Large intestine (tissue), 3 donors: ENCODE measurements around the gene EHD2. TPM values are rescaled to one million over a fixed set of nuclear protein-coding genes. Genes with fewer than 3 reads are reported as not detected.
"Not testable (repeated sequence)": the region's sequence is repeated elsewhere in the genome, so short reads cannot be mapped to it uniquely, and the experiment has no call there.

Source experiments
- DNase-seq, 2 donors: peaks; one replicate each; pipeline versions ENCODE4 v3.0.0 to v3.0.0-alpha.2; 2013
- H3K27ac ChIP-seq: one replicate; pipeline ENCODE4 v1.5.1; 2013; ENCODE audit warnings: low read length
- H3K27me3 ChIP-seq: 2 replicates; pipeline ENCODE4 v1.6.1; 2013; ENCODE audit warnings: low read length; ENCODE audit not compliant: control insufficient read depth, insufficient read depth
- H3K36me3 ChIP-seq: 2 replicates; pipeline ENCODE4 v1.6.1; 2013; ENCODE audit warnings: low read length; ENCODE audit not compliant: control insufficient read depth, insufficient read depth
- H3K4me1 ChIP-seq: one replicate; pipeline ENCODE4 v1.6.1; 2013; ENCODE audit warnings: low read length; ENCODE audit not compliant: control insufficient read depth, insufficient read depth
- H3K4me3 ChIP-seq: one replicate; pipeline ENCODE4 v1.5.1; 2013; ENCODE audit warnings: low read length
- H3K9me3 ChIP-seq: one replicate; pipeline ENCODE4 v1.6.1; 2013; ENCODE audit warnings: mild to moderate bottlenecking, low read depth, low read length, moderate library complexity; ENCODE audit not compliant: control insufficient read depth
- WGBS: methylation state at CpG from one replicate; pipeline ENCODE4 v1.1.5; 2013; ENCODE audit warnings: low lambda C conversion rate; ENCODE audit not compliant: insufficient coverage; 5-methylcytosine and 5-hydroxymethylcytosine counted together
- polyA plus RNA-seq: library from polyadenylated mRNA; unstranded; fragments of 120-200 nt; gene quantifications from one replicate; pipeline ENCODE4 v1.2.1, GENCODE V29; 2013

Gene EHD2
- polyA plus RNA-seq, 1 donor, result 31.4 TPM

GRCh38 chr19:47758443-47758804 lies 45.2 kb downstream of the EHD2 start:
- no peak overlapping the region for H3K4me3 ChIP-seq
- H3K4me1 ChIP-seq, result peaks cover 16% of the 10 kb centered on the region
- H3K27ac ChIP-seq, result peak overlapping the region; percentile 77
- H3K9me3 ChIP-seq, result no peaks in the 10 kb centered on the region
- WGBS, result no CpG with 5 or more reads among the region's 5 CpGs
- no peaks in the 10 kb centered on the region for H3K27me3 ChIP-seq
- H3K36me3 ChIP-seq, result peaks cover 45% of the 10 kb centered on the region
- DNase-seq, result peak; percentile 55 to 87

GRCh38 chr19:47760632-47760999 lies 47.4 kb downstream of the EHD2 start:
- Histone ChIP-seq H3K27me3 (no peaks in the 10 kb centered on the region), H3K4me3 (no peak overlapping the region), H3K27ac (no peak overlapping the region), H3K36me3 (peaks cover 28% of the 10 kb centered on the region), H3K9me3 (no peaks in the 10 kb centered on the region), H3K4me1 (peaks cover 16% of the 10 kb centered on the region)
- DNase-seq, result no peak
- WGBS, result no CpG with 5 or more reads among the region's 5 CpGs

- WGBS, result no CpG with 5 or more reads among the region's 5 CpGs
These were observed 48.3 kb downstream of the EHD2 start for GRCh38 chr19:47761566-47761965.

GRCh38 chr19:47762151-47762550 lies 48.9 kb downstream of the EHD2 start:
- no peaks in the 10 kb centered on the region for H3K27me3 ChIP-seq
- H3K27ac ChIP-seq, result no peak overlapping the region
- H3K36me3 ChIP-seq, result peaks cover 13% of the 10 kb centered on the region
- no peak for DNase-seq
- peaks cover 10% of the 10 kb centered on the region for H3K4me1 ChIP-seq
- no peaks in the 10 kb centered on the region for H3K9me3 ChIP-seq
- WGBS, result no CpG with 5 or more reads among the region's 3 CpGs
- H3K4me3 ChIP-seq, result no peak overlapping the region

More at GRCh38 chr19:47761566-47761965, 48.3 kb downstream of the EHD2 start:
- Histone ChIP-seq H3K27me3 (no peaks in the 10 kb centered on the region), H3K4me1 (peaks cover 16% of the 10 kb centered on the region), H3K27ac (no peak overlapping the region), H3K36me3 (peaks cover 19% of the 10 kb centered on the region), H3K4me3 (no peak overlapping the region), H3K9me3 (no peaks in the 10 kb centered on the region)
- DNase-seq, result no peak

- H3K4me3 ChIP-seq, result no peak overlapping the region
- peaks cover 6% of the 10 kb centered on the region for H3K4me1 ChIP-seq
- H3K9me3 ChIP-seq, result no peaks in the 10 kb centered on the region
- DNase-seq, result no peak
- H3K36me3 ChIP-seq, result peaks cover 8% of the 10 kb centered on the region
- no peaks in the 10 kb centered on the region for H3K27me3 ChIP-seq
- no peak overlapping the region for H3K27ac ChIP-seq
- no CpG with 5 or more reads among the region's 18 CpGs for WGBS
These were observed 49.5 kb downstream of the EHD2 start for GRCh38 chr19:47762615-47763308.

GRCh38 chr19:47764705-47765104 lies 51.5 kb downstream of the EHD2 start:
- H3K4me1 ChIP-seq, H3K36me3 ChIP-seq, DNase-seq, H3K27ac ChIP-seq, H3K4me3 ChIP-seq, H3K27me3 ChIP-seq, H3K9me3 ChIP-seq: not testable (repeated sequence)
- WGBS, result no CpG with 5 or more reads among the region's 3 CpGs

- Histone ChIP-seq H3K36me3 (peaks cover under 1% of the 10 kb centered on the region), H3K27me3 (no peaks in the 10 kb centered on the region), H3K27ac (no peak overlapping the region), H3K9me3 (no peaks in the 10 kb centered on the region), H3K4me3 (no peak overlapping the region), H3K4me1 (no peaks in the 10 kb centered on the region)
- no CpG with 5 or more reads among the region's 19 CpGs for WGBS
- peak; percentile 39 to 49 for DNase-seq
These were observed 52.5 kb downstream of the EHD2 start for GRCh38 chr19:47765523-47766358.

- Histone ChIP-seq H3K9me3 (no peaks in the 10 kb centered on the region), H3K27ac (no peak overlapping the region), H3K4me3 (no peak overlapping the region), H3K4me1 (no peaks in the 10 kb centered on the region), H3K36me3 (no peaks in the 10 kb centered on the region), H3K27me3 (no peaks in the 10 kb centered on the region)
- no peak for DNase-seq
- no CpG with 5 or more reads among the region's 7 CpGs for WGBS
These were observed 53.1 kb downstream of the EHD2 start for GRCh38 chr19:47766359-47766620.

- no peak for DNase-seq
- H3K36me3 ChIP-seq, result no peaks in the 10 kb centered on the region
- no peaks in the 10 kb centered on the region for H3K27me3 ChIP-seq
- no peak overlapping the region for H3K27ac ChIP-seq
- H3K4me1 ChIP-seq, result no peaks in the 10 kb centered on the region
- no CpG with 5 or more reads among the region's 7 CpGs for WGBS
- H3K4me3 ChIP-seq, result no peak overlapping the region
- H3K9me3 ChIP-seq, result no peaks in the 10 kb centered on the region
These were observed 53.4 kb downstream of the EHD2 start for GRCh38 chr19:47766670-47767069.

- H3K4me3 ChIP-seq, result no peak overlapping the region
- H3K27ac ChIP-seq, result no peak overlapping the region
- no peaks in the 10 kb centered on the region for H3K27me3 ChIP-seq
- no peaks in the 10 kb centered on the region for H3K4me1 ChIP-seq
- no peaks in the 10 kb centered on the region for H3K9me3 ChIP-seq
- no peak for DNase-seq
- WGBS, result no CpG with 5 or more reads among the region's 2 CpGs
- H3K36me3 ChIP-seq, result no peaks in the 10 kb centered on the region
These were observed 54.1 kb downstream of the EHD2 start for GRCh38 chr19:47767349-47767748.

- no peaks in the 10 kb centered on the region for H3K27me3 ChIP-seq
- no peak for DNase-seq
- H3K36me3 ChIP-seq, result no peaks in the 10 kb centered on the region
- H3K9me3 ChIP-seq, result no peaks in the 10 kb centered on the region
- H3K4me3 ChIP-seq, result no peak overlapping the region
- no peak overlapping the region for H3K27ac ChIP-seq
- no peaks in the 10 kb centered on the region for H3K4me1 ChIP-seq
- WGBS, result no CpG with 5 or more reads among the region's 2 CpGs
These were observed 55.4 kb downstream of the EHD2 start for GRCh38 chr19:47768604-47769003.
